Stimulated activated CD4-positive, alpha-beta T cell treated with anti-CD3 and anti-CD28 coated beads, Interleukin-2, amount 100 ng/mL, for 48 hours (primary cell): ENCODE results near the gene GLG1.
"Not testable (repeated sequence)": the region's sequence is repeated elsewhere in the genome, so short reads cannot be mapped to it uniquely, and the experiment has no call there.

Source experiments
- DNase-seq, 2 donors: peaks; one replicate each; pipeline ENCODE4 v3.0.0-alpha.2; 2020

Gene GLG1

DNA sequence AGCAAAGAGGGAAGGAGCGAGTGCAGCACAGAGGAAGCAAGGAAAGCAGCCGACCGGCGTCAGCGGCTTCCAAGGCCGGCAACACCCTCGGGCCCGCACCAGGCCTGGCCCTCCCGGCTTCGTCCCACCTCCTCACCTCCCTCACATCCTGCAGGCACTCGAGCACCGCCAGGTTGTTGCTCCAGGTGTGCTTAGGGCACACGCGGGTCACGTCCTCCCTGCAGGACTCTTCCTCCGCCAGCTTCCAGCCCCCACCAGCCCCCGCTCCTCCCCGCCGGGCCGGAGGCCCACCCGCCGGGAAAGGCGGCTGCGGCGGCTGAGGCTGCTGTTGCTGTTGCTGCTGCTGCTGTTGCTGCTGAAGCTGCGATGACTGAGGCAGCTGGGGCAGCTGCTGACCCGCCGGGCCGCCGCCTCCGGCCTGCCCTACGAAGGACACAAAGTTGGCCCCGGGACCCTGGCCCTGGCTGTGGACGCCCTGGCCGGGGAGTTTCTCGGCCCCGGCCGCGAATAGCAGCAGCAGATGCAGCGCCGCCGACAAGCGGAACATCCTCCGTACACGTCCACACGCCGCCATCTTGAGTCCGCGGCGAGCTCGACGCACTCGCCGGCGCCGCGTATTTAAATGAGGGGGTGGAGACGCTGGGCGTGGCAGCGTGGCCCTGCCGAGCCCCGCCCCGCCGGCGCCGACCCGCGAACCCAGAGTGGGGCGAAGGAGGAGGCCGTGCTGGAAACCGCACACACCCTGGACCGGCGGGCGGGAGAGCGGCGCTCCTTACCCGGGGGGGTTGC, at the start of gene GLG1:
TSS of gene GLG1 (minus strand) at position 594 of the 789 bp plus-strand sequence. CDS start at position 574, 20 bp downstream.
- DNase-seq = peak; percentile 87 to 90

DNA sequence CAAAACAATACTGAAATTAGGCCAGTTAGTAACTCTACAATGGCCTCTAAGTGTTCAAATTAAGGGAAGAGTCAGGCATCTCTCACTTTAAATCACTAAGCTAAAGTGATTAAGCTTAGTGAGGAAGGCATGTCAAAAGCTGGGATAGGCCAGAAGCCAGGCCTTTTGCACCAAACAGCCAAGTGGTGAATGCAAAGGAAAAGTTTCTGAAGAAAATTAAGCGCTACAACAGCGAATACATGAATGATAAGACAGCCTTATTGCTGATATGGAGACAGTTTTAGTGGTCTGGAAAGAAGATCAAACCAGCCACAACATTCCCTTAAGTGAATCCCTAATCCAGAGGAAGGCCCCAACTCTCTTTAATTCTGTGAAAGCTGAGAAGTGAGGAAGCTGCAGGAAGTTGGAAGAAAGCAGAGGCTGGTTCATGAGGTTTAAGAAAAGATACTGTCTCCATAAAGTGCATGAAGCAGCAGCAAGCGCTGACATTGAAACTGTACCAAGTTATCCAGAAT, 47.7 kb upstream of the GLG1 start:
- no peak for DNase-seq

DNA sequence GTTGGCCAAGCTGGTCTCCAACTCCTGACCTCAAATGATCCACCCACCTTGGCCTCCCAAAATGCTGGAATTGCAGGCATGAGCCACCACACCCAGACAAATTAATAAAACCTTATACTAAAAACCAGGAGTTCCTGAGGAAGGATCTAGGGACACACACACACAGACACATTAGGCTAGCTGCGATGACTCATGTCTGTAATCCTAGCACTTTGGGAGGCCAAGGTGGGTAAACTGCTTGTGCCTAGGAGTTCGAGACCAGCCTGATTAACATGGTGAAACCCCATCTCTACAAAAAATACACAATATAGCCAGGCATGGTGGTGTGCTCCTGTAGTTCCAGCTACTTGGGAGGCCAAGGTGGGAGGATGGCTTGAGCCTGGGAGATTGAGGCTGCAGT, 46.0 kb upstream of the GLG1 start:
- not testable (repeated sequence) for DNase-seq

DNA sequence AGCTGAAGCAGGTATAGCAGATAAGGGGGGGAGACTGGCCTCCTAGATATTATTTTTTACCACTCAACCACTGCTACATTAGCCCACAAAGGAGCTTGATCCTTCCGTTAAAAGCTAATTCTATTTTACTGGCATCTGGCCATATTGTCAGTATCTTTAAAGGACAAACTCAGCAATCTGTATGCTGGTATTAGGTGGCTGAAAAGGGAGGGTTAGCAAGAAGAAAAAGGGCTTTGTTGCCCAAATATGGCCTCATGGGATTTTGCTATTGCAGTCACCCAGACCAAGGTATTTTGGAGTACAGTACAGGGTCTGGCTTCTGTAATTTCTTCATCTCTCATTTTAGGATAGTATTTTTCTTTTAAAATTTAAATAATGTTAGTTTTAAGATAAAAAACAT, 45.3 kb upstream of the GLG1 start:
- DNase-seq = no peak

DNA sequence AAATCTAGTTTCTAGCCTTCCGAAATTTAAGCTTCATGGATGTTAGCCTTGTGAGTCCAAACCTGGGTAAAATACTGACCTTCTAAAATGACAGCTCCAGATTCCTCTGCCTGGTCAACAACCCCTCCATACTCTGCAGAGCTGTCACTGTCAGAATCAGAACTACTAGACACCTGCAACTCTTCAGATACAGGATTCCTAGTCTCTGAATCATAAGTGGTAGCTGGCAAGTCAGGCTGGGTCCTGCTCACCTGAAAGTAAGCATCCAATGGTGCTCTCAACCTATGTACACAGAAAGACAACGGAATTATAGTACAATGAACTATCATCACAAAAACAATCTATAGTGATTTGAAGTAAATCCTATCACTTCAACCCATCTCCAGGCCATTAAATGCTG, 44.9 kb upstream of the GLG1 start:
- no peak for DNase-seq

DNA sequence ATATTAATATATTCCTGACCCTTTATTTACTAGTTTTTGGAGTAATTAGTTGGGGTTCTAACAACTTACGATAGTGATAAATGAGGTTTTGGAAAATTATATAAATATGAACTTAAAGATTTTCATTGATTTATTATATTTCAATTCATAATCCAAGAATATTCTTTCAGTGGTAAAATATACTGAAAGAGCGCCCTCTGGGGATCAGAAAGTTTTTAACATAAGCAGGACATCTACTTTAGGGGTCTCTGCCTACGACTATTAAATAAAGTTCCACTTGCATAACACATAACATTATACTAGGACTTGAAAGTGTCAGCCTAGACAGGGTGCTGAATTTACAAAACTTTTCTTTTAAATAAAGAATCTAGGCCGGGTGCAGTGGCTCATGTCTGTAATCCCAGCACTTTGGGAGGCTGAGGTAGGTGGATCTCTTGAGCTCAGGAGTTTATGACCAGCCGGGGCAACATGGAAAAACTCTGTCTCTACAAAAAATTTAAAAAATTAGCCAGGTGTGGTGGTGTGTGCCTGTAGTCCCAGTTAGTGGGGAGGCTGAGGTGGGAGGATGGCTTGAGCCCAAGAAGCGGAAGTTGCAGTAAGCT, 44.2 kb upstream of the GLG1 start:
- no peak for DNase-seq

DNA sequence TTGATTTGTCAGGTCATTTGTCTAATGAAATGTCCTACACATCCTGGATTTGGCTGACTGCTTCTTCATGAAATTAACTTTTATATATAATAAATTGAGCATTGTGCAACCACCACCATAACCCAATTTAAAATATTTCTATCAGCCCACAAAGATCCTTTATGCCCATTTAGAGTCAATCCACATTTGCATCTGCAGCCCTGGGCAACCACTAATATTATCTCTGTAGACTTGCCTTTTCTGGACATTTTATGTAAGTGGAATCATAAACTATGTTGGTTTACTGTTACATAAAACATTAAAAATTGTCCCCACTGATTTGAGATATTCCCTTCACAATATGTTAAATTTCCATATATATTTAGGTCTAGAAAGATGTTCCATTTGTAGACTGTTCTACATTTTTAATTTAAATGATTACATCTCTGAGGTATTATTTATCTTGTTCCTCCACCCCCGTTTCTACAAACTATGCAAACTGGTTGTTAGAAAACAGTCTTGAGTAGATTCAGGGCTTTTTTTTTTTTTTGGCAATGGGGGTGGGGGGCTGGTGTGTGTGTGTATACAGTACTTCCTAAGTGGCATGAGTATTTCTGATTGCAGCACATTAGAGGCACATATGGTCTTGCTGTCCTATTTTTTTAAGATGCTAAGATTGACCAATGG, 43.1 kb upstream of the GLG1 start:
- DNase-seq = no peak

DNA sequence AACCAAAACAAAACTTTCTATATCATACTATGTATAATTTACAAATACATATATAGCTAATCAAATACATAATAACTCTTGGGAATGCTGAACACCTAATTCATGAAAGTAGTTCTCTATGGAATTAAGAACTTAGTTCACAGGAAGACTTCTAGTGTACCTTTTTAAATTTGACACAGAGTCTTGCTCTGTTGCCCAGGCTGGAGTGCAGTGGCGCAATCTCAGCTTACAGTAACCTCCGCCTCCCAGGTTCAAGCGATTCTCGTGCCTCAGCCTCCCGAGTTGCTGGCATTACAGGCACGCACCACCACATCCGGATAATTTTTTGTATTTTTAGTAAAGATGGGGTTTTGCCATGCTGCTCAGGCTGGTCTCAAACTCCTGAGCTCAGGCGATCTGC, 35.1 kb upstream of the GLG1 start:
- no peak for DNase-seq

DNA sequence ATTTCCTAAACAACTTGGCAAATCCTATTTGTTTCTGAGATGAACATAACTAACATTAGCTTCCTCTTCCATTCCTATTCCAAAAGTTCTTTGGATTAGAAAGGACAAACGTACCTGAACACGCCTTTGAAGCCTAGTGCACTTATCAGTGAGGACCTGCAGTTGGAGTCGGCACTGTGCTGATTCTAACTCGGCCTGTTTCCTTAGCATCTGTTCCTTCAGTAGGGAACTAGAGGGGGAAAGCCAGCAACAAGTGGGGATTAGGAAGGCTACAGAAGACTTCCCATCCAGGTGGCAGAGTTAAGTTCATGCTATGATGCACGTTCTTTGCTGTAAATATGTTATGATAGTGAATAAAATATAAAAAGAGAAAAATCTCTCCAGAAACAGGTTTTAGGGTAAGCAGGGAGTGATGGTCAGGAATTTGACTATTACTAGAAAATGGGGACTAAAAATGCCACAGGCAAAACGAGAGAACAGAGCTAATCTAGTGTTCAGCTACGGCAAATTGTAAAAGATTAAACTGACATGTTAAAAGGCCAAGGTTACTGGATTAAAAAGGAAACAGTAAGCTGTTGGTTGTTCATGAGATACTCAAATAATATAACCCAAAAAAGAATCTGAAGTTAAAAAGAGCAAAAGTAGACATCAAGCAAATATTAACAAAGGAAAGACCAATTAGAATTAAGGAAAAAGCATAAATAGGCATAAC, 31.0 kb upstream of the GLG1 start:
- no peak for DNase-seq

DNA sequence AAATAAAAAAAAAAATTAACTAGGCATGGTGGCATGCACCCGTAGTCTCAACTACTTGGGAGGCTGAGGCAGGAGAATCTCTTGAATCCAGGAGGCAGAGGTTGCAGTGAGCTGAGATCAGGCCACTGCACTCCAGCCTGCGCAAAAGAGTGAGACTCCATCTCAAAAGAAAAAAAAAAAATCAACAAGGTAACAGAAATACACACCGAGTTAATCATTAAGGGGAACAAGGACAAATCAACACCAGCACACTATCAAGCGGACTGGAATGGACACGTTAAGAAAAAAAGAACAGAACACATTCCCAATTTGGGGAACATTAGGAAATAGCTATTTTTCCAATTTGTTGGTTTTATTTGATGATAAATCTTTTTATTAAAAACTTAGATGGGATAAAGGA, 28.4 kb upstream of the GLG1 start:
- DNase-seq = no peak

DNA sequence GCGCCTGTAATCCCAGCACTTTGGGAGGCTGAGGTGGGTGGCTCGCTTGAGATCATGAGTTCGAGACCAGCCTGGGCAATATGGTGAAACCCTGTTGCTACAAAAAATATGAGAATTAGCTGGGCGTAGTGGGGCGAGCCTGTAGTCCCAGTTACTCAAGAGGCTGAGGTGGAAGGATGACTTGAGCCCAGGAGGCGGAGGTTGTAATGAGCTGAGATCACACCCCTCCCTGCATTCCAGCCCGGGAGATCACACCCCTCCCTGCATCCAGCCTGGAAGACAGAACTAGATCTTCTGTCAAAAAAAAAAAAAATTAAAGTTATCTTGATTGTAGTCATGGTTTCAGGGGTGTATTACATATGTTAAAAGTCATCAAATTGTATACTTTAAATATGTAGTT, 26.8 kb upstream of the GLG1 start:
- DNase-seq = no peak

DNA sequence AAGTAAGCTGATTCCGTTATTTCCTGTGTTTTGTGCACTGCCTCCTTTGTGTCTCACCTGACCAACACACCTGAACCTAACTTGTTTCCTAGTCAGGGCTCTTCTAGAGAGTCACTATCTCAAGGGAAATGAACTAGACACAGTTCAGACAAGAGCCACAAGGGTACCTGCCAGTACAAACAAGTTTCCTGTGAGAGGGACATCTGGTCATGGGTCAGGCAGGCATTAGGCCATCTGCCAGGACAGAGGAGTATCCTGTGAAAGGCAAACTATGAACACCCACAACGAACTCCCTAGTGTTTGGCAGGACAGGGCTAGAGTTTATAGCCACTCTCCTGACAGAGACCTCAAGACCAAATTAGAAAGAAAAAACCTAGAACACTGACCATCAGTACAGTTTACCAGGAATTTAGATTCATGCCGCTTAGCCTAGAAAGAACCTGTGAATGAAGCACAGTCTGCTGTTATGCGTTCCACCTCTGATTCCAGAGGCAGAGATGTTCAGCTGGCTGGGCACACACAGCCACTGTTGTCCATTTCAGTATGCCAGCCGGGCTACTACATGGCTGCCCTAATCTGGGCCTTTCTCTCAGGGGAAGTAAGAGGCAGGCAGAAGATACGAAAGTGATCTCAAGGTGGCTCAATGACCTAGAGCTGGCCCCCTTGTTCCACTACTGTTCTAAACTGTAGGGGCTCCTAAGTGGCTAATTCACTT, 20.7 kb upstream of the GLG1 start:
- DNase-seq = no peak

DNA sequence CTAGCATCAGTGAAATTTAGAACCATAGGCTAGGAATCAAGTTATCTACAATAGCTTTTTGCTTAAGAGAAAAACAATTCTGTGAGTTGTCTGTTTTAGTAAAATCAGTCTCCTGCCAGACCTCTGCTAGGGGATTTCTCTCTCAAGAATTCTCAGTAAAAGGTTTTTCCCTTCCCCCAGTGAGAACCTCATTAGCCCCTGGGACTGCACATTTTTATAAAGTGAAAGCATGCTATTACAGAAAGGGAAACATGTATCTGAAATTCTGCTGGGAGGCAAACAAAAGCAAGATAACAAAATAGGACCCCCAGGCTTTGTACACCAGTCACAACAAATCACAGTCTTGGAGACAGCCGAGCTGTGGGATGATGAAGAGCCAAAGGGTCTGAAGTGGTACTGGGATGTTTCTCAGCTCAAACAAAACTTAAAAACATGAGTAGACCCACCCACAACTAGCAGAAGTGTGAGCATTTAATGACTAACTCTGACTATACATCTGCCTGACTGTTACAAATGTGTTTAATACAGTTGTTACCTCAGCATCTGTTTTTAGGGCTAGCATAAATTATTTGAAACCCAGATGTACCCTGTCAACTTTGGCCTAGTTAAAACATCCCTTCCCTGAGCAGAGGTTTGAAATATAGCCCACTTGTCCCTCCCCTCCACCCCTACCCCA, 20.0 kb upstream of the GLG1 start:
- DNase-seq = no peak

DNA sequence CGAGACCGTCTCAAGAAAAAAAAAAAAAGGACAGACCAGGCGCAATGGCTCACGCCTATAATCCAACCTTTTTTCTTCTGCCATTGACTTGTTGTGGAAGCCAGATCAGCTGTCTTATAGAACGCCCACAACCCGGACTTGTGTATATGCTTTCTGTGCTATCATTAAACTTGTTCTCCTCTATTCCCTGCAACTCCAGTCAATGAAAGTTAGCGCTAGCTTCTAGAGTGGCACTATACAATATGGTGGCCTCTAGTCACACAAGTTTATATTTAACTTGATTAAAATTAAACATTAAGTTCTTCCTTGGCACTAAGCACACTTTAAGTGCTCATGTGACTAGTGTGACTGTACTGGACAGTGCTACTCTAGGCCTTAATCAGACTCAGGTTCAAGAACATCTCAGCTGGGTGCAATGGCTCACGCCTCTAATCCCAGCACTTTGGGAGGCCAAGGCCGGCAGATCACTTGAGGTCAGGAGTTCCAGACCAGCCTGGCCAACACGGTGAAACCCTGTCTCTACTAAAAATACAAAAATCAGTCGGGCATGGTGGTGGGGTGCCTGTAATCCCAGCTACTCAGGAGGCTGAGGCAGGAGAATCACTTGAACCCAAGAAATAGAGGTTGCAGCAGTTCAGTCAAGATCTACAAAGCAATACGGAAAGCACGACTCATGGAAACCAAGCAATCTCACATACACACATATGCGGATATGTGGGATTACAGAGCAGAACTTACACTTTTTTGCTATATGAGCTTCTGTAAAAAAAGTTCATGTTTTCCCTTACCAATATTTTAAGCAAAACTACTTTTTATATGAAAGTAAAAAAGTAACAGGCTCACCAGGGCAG, 18.8 kb upstream of the GLG1 start:
- DNase-seq = peak in 1 of 2 donors; percentile 29

DNA sequence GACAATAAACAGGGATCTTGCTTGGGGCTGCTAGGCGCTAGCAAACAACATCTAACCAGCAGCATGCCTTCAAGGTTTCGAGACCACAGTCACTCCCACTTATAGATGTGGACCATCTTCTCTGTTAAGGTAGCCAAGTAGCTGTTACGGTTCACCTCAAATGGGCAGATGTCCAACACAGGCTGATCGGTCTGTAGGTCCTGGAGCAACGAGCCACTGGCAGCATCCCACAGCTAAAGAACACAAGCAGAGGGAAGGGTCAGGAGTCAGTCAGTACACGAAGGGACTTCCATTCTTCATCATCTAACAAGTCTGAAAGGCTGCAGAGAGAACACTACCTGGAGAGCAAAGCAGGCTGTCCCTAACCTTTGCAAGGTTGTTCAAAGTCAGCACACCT, 16.9 kb upstream of the GLG1 start:
- no peak for DNase-seq

DNA sequence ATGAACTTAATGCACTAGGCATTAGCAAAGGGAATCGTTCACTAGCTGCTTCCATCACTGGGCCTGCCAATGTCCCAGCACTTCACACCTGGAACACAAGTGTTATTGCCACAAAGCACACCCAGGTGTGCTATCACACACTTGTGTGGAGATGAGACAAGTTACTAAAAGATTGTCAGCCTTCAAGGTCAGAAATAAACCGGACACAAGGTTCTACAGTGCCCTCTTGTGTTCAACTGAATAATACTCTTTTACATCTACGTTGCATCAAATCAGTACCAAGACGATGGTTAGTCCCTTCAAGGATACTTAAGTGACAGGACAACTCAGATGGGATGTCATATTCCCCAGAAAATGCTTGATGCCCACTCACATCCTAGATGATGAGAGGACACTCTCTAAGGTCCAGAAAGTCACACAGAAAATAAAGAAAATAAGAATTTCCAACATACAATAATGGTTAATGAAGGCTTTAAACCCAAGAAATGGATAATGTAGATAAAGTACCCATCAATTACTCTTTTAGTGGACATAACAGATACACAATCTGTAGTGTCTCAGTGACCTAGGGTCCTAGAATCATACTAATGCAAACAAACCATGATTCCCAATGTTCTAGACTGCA, 16.4 kb upstream of the GLG1 start:
- no peak for DNase-seq

DNA sequence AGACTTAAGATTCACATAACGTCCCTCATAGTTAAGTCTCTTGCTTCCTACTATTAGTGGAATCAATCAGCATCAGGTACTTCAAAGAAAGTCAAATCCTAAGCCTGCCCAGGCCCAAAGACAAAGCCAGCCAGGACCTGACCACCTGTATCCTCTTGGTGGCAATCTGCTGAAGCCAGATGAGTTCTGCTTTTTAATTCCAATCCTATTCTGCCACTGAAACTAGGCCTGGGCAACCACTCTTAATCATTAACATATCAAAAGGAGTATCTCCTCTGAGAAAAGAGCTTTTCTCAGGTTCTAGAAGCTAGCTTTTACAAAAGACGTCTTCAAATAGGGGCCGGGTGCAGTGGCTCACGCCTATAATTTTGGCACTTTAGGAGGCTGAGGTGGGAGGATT, 15.1 kb upstream of the GLG1 start:
- DNase-seq = no peak

DNA sequence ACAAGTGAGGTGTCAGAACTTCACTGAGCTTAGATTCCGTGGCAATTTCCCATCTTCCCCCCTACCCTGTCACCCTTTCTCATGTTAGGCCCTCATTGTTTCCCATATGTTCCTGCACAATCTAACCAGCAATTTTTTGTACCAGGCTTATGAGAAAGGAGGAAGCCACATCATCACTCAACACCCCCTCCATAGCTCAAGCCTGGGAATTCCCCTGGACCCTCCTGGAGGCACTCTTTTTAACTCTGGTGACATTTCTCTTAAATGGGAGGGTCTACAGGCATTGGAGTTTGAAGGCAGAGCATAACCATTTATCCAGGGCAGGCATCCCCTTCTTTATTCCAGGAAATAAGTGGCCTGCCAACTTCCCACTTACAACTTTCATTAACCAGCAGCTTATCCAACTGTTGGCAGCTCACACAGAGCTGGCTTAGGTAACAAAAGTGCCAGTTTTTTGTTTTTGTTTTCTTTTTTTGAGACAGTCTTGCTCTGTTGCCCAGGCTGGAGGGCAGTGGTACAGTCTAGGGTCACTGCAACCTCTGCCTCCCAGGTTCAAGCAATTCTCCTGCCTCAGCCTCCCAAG, 10.4 kb upstream of the GLG1 start:
- no peak for DNase-seq

DNA sequence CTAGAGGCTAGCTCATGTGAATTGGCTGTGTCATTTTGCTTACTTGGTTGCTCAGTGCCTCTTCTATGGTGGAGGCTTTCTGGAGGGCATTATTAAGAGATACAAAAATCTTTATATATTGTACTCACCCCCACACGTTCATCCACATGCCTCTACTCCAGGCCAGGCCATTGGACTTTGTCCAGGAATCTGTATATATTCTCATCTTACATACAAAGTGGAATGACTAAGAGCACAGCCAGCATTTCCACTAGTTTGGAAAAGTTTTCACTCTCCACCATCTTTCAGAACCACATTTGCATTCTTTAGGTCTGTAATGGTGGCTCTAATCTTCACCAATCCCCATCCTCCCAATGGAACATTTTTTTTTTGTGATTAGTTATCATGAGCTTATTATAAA, 4.8 kb upstream of the GLG1 start:
- no peak for DNase-seq

DNA sequence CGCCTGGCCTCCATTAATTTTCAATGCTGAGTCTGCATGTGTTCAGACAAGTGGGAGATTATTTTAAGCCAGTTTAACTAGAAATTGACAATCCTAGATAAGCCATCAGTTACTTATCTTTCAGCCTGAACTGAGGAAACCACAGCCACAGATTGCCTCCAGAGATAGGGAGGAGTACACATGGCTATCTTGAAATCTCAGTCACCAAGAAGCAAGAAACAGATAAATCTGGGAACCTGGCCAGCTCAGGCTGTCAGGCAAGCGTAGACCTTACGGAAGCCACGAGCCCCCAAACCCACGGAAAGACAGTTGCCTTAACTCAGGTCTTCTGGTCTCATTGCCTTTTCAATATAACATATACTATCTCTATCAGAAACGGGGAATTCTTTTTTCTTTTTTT, 2.0 kb upstream of the GLG1 start:
- no peak for DNase-seq
